ENCODE measurements around the gene TGFB2. TPM values are rescaled to one million over a fixed set of nuclear protein-coding genes. Genes with fewer than 3 reads are reported as not detected.

TGFB2 gene
- total RNA-seq, 2 experiments from 2014 or later, result 0.11 TPM

DNA sequence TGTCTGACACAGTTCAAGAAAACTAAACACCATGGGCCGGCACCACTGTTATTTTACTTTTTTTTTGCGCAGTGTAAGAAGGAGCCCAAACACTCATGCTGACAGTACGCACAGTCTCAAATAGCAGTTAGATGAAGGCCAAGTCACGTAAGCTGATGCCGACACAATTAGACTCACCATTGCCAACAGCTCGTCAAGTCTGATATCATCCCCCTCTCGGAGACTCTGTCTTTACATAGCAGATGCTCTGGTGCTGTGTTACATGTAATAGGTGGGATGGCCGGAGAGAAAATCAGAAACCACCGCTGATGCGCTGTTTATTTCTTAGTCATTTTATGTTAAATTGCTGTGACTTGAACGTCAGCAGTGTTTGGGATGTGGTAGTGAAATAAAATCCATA is 49.3 kb downstream of the TGFB2 start:
- no peak for DNase-seq
- TF ChIP-seq, protein P1, sequence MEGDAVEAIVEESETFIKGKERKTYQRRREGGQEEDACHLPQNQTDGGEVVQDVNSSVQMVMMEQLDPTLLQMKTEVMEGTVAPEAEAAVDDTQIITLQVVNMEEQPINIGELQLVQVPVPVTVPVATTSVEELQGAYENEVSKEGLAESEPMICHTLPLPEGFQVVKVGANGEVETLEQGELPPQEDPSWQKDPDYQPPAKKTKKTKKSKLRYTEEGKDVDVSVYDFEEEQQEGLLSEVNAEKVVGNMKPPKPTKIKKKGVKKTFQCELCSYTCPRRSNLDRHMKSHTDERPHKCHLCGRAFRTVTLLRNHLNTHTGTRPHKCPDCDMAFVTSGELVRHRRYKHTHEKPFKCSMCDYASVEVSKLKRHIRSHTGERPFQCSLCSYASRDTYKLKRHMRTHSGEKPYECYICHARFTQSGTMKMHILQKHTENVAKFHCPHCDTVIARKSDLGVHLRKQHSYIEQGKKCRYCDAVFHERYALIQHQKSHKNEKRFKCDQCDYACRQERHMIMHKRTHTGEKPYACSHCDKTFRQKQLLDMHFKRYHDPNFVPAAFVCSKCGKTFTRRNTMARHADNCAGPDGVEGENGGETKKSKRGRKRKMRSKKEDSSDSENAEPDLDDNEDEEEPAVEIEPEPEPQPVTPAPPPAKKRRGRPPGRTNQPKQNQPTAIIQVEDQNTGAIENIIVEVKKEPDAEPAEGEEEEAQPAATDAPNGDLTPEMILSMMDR (IDR thresholded peaks at IDR 0.05), result no peak
- Histone ChIP-seq H3K27me3 (ENCODE audit: control insufficient read depth in 1 of 2, insufficient read depth in 2 of 2, low read length in 2 of 2) (no peaks in the 10 kb centered on the region), H3K4me1 (ENCODE audit: insufficient read depth, low read length) (no peaks in the 10 kb centered on the region), H3K4me3 (ENCODE audit: low read length) (no peak overlapping the region), H3K9me3 (ENCODE audit: control insufficient read depth in 1 of 2, insufficient read depth in 1 of 2, low read length in 2 of 2) (no peaks in the 10 kb centered on the region), H3K36me3 (ENCODE audit: insufficient read depth, low read length) (no peaks in the 10 kb centered on the region), H3K27ac (ENCODE audit: low read depth in 1 of 2, low read length in 2 of 2) (no peak overlapping the region)
- Mint-ChIP-seq H3K9me3 (no peaks in the 10 kb centered on the region), H3K4me3 (no peak overlapping the region), H3K36me3 (ENCODE audit: low read depth) (no peaks in the 10 kb centered on the region), H3K27me3 (peaks cover 13% of the 10 kb centered on the region), H3K4me1 (ENCODE audit: low read depth) (no peaks in the 10 kb centered on the region), H3K27ac (no peak overlapping the region)
- intact Hi-C loops (cut with DNase I, micrococcal nuclease), result no loop called here
- ATAC-seq (ENCODE audit: poor library complexity), result no peak
- POLR2A ChIA-PET, result no interaction called here
- CTCF ChIA-PET, result no interaction called here

DNA sequence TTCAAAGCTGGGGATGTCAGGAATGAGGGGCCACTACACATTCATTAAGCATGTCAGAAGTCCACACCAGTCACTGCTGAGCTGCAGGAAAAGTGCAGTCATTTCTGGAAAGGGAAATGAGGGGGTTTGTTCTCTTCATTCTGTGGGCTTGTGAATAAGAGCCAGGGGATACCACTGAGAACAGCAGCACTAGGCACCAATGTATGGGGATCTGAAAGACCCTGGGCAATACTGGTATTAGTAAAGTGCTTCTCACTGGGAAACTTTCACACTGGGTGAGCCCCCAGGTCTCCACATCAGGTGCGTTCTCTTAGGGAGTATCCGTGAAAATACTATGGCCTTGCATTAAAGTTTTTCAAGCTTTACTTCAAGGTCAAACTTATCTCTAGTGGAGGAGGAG is 49.9 kb downstream of the TGFB2 start:
- ChIA-PET CTCF (no interaction called here), POLR2A (no interaction called here)
- Histone ChIP-seq H3K27ac (ENCODE audit: low read depth in 1 of 2, low read length in 2 of 2) (no peak overlapping the region), H3K9me3 (ENCODE audit: control insufficient read depth in 1 of 2, insufficient read depth in 1 of 2, low read length in 2 of 2) (no peaks in the 10 kb centered on the region), H3K27me3 (ENCODE audit: control insufficient read depth in 1 of 2, insufficient read depth in 2 of 2, low read length in 2 of 2) (no peaks in the 10 kb centered on the region), H3K36me3 (ENCODE audit: insufficient read depth, low read length) (no peaks in the 10 kb centered on the region), H3K4me1 (ENCODE audit: insufficient read depth, low read length) (no peaks in the 10 kb centered on the region), H3K4me3 (ENCODE audit: low read length) (no peak overlapping the region)
- H3K27ac Mint-ChIP-seq, result no peak overlapping the region
- H3K9me3 Mint-ChIP-seq, result no peaks in the 10 kb centered on the region
- H3K4me3 Mint-ChIP-seq, result no peak overlapping the region
- H3K27me3 Mint-ChIP-seq, result peaks cover 16% of the 10 kb centered on the region
- ATAC-seq (ENCODE audit: poor library complexity) (no peak), DNase-seq (no peak)
- H3K4me1 Mint-ChIP-seq (ENCODE audit: low read depth), result no peaks in the 10 kb centered on the region
- no peaks in the 10 kb centered on the region for H3K36me3 Mint-ChIP-seq (ENCODE audit: low read depth)
- intact Hi-C loops (cut with DNase I, micrococcal nuclease), result no loop called here
- TF ChIP-seq, protein P1 (IDR thresholded peaks at IDR 0.05), result no peak

DNA sequence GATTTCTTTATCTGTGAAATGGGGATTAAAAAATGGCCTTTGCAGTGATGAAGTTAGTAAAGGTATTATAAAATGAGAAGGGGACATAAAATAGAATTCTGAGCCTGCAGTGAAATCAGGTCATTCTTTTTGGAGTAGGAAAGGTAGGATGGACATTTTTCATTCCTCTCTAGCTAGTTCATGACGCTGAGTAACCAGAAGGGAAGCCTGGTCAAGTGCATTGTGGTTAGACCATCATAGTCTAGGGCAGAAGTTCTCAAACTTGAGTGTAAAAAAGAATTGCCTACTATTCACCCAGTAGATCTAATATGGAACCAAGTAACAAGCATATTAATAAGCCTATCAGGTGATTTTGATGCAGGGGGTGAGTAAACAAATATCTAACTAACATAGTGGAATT is 50.8 kb downstream of the TGFB2 start:
- peaks cover 12% of the 10 kb centered on the region for H3K27me3 Mint-ChIP-seq
- H3K4me3 Mint-ChIP-seq, result no peak overlapping the region
- H3K4me1 Mint-ChIP-seq (ENCODE audit: low read depth), result no peaks in the 10 kb centered on the region
- TF ChIP-seq, protein P1 (IDR thresholded peaks at IDR 0.05), result no peak
- no peaks in the 10 kb centered on the region for H3K9me3 Mint-ChIP-seq
- H3K4me3 ChIP-seq (ENCODE audit: low read length), result no peak overlapping the region
- H3K4me1 ChIP-seq (ENCODE audit: insufficient read depth, low read length), result no peaks in the 10 kb centered on the region
- no peaks in the 10 kb centered on the region for H3K9me3 ChIP-seq (ENCODE audit: control insufficient read depth in 1 of 2, insufficient read depth in 1 of 2, low read length in 2 of 2)
- intact Hi-C loops (cut with DNase I, micrococcal nuclease), result no loop called here
- no peak overlapping the region for H3K27ac Mint-ChIP-seq
- H3K36me3 Mint-ChIP-seq (ENCODE audit: low read depth), result no peaks in the 10 kb centered on the region
- no peaks in the 10 kb centered on the region for H3K36me3 ChIP-seq (ENCODE audit: insufficient read depth, low read length)
- DNase-seq (no peak), ATAC-seq (ENCODE audit: poor library complexity) (no peak)
- no peaks in the 10 kb centered on the region for H3K27me3 ChIP-seq (ENCODE audit: control insufficient read depth in 1 of 2, insufficient read depth in 2 of 2, low read length in 2 of 2)
- ChIA-PET POLR2A (no interaction called here), CTCF (no interaction called here)
- no peak overlapping the region for H3K27ac ChIP-seq (ENCODE audit: low read depth in 1 of 2, low read length in 2 of 2)

All from CD4-positive, alpha-beta T cell (primary cell).